Left ventricle myocardium inferior (tissue), 1 donor: ENCODE results near the gene NRP1. TPM values are rescaled to one million over a fixed set of nuclear protein-coding genes. Genes with fewer than 3 reads are reported as not detected.

Experiments
- DNase-seq: peaks from one replicate; pipeline ENCODE4 v3.0.0-alpha.2; 2020
- H3K27ac ChIP-seq: fragments of 200-600 bp; replicated peaks from 2 replicates; pipeline ENCODE4 v1.8.0; 2021
- H3K27me3 ChIP-seq: fragments of 200-600 bp; 2 replicates; pipeline ENCODE4 v1.8.0; 2021; ENCODE audit warnings: low read depth
- H3K36me3 ChIP-seq: fragments of 200-600 bp; 2 replicates; pipeline ENCODE4 v1.8.0; 2021
- H3K4me1 ChIP-seq: fragments of 200-600 bp; 2 replicates; pipeline ENCODE4 v1.8.0; 2021
- H3K4me3 ChIP-seq: fragments of 200-600 bp; 2 replicates; pipeline ENCODE4 v1.8.0; 2021; ENCODE audit warnings: mild to moderate bottlenecking, moderate library complexity
- H3K9me3 ChIP-seq: fragments of 200-600 bp; replicated peaks from 2 replicates; pipeline ENCODE4 v1.8.0; 2021
- CTCF ChIP-seq: fragments of 200-600 bp; IDR thresholded peaks from 2 replicates; pipeline ENCODE4 v1.8.0; 2021; ENCODE audit warnings: antibody characterized with exemption, mild to moderate bottlenecking, borderline replicate concordance
- intact Hi-C: fragments of 100-400 bp; cut with micrococcal nuclease; formaldehyde crosslinking; loops from one replicate; pipeline ENCODE4 v1.11.0; 2022
- total RNA-seq: library from RNA; stranded (reverse); fragmentation: NEBNext Ultra II Directional; extraction: Animal tissue kit (Norgen Biotek cat#: 25700); gene quantifications from one replicate; pipeline ENCODE4 v1.2.1, GENCODE V29; 2021
- donor health status: DM: no; HTN: yes; CAD: no; lungs with severe emphysema.

NRP1 gene
- total RNA-seq, 1 donor from 2014 or later: 168 TPM

- H3K27me3 ChIP-seq: no peaks in the 10 kb centered on the region
- peaks cover 32% of the 10 kb centered on the region for H3K36me3 ChIP-seq
- no peak overlapping the region for H3K4me3 ChIP-seq
- H3K27ac ChIP-seq: peak overlapping the region; percentile 76
- H3K4me1 ChIP-seq: peaks cover 96% of the 10 kb centered on the region
- H3K9me3 ChIP-seq: no peaks in the 10 kb centered on the region
- no peak for TF ChIP-seq CTCF
- intact Hi-C loops: no loop called here
- no peak for DNase-seq
Measured at GRCh38 chr10:33235951-33236350, 98.5 kb downstream of the NRP1 start.

- Histone ChIP-seq H3K36me3 (peaks cover 28% of the 10 kb centered on the region), H3K27ac (peak overlapping the region; percentile 76), H3K27me3 (no peaks in the 10 kb centered on the region), H3K9me3 (no peaks in the 10 kb centered on the region), H3K4me1 (peaks cover 96% of the 10 kb centered on the region), H3K4me3 (no peak overlapping the region)
- no peak for TF ChIP-seq CTCF
- intact Hi-C loops: no loop called here
- DNase-seq: no peak
Measured at GRCh38 chr10:33235251-33235884, 99.1 kb downstream of the NRP1 start.

- TF ChIP-seq CTCF: no peak
- no peak overlapping the region for H3K4me3 ChIP-seq
- peaks cover 23% of the 10 kb centered on the region for H3K36me3 ChIP-seq
- H3K4me1 ChIP-seq: peaks cover 97% of the 10 kb centered on the region
- intact Hi-C loops: no loop called here
- no peaks in the 10 kb centered on the region for H3K9me3 ChIP-seq
- no peak for DNase-seq
- peak overlapping the region; percentile 76 for H3K27ac ChIP-seq
- H3K27me3 ChIP-seq: no peaks in the 10 kb centered on the region
Measured at GRCh38 chr10:33234831-33235237, 99.6 kb downstream of the NRP1 start.

GRCh38 chr10:33233635-33234034 is 100.8 kb downstream of the NRP1 start:
- intact Hi-C loops: no loop called here
- H3K9me3 ChIP-seq: no peaks in the 10 kb centered on the region
- H3K27ac ChIP-seq: peak overlapping the region; percentile 76
- peaks cover 12% of the 10 kb centered on the region for H3K36me3 ChIP-seq
- H3K4me1 ChIP-seq: peaks cover 97% of the 10 kb centered on the region
- H3K27me3 ChIP-seq: no peaks in the 10 kb centered on the region
- DNase-seq: no peak
- TF ChIP-seq CTCF: no peak
- no peak overlapping the region for H3K4me3 ChIP-seq

- TF ChIP-seq CTCF: no peak
- intact Hi-C loops: no loop called here
- H3K27me3 ChIP-seq: no peaks in the 10 kb centered on the region
- H3K4me1 ChIP-seq: peaks cover 97% of the 10 kb centered on the region
- no peaks in the 10 kb centered on the region for H3K9me3 ChIP-seq
- H3K36me3 ChIP-seq: peaks cover 9% of the 10 kb centered on the region
- H3K4me3 ChIP-seq: no peak overlapping the region
- peak overlapping the region; percentile 76 for H3K27ac ChIP-seq
- DNase-seq: no peak
Measured at GRCh38 chr10:33233221-33233620, 101.2 kb downstream of the NRP1 start.
